GM18519 (cell line): ENCODE results near the gene RABAC1.

ENCODE experiments used
- ATAC-seq: cut with Tn5 transposase; IDR thresholded peaks from one replicate; pipeline ENCODE4 v1.9.1; 2021; ENCODE audit warnings: mild to moderate bottlenecking, moderate library complexity; ENCODE audit not compliant: unreplicated experiment, low FRiP score

The RABAC1 gene

DNA sequence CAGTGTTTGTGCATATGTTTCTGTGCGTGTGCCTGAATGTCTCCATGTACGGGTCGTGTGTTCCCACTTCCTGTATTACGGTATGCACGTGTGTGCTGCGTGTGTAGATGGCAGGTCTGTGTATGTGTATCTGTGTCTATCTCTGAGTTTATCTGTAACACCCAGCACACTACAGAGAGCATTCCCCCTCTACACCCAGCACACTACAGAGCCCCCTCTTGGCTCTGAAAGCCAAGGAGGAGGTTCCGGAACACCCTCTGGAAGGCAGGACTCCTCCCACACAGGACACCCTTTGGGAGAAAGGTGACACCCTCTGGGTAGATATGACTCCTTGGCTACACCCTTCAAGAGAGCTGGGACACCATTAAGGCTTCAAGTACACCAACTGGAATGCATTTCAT, 28.8 kb downstream of the RABAC1 start:
- ATAC-seq, result no peak

DNA sequence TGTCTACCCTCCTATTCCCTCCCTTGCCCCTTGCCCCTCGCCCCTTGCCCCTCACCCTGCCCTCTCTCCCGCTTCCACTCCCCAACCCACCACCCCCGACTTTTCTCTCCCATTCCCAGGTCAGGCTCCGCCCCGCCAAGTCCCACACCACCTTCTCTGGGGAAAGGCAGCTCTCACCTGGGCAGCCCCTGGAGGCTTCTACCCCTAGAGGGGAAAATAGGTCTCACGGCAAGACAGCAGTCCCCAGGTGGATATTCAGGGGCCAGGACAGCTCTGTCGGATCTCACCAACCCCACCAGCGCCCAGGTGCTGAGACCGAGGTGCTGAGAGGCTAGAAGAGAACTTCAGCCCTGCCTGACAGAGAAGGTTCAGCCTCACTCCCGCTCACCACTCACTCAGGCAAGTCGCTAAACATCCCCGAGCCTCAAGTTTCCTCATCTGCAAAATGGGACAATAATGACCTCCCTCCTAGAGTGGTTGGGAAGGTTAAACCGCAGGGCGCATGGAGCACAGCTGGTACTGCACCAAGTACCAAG, 29.5 kb downstream of the RABAC1 start:
- no peak for ATAC-seq

DNA sequence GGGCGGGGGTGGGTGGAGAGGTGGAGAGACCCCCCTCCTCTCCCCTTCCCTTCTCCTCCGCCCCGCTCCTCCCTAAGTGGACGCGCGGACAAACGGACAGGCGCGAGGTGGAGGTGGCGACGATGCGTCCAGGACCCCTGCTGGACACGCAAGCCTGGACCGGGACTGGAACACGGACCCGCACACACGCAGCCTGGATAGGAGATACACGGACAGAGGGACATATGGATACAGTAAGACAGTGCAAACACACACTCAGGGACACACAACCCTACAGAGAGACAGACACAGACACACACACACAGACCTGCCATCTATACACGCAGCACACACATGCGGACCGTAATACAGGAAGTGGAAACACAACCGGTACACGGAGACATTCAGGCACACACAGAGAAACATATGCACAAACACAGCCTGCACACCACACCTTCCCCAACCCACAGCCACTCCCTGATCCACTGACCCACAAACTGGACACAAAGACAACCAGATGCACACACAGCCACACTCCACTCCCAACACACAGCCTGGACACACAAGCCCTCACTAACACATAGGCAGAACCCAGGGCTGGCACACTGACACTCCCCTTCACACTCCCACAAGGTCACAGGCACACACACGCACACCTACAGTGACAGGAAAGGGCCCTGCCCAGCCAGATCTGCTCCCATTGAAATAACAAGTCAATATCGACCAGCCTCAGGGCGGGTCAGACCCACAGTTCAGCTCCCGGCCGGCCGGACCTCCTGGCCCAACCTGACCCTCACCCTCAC, 30.2 kb downstream of the RABAC1 start:
- ATAC-seq, result no peak

DNA sequence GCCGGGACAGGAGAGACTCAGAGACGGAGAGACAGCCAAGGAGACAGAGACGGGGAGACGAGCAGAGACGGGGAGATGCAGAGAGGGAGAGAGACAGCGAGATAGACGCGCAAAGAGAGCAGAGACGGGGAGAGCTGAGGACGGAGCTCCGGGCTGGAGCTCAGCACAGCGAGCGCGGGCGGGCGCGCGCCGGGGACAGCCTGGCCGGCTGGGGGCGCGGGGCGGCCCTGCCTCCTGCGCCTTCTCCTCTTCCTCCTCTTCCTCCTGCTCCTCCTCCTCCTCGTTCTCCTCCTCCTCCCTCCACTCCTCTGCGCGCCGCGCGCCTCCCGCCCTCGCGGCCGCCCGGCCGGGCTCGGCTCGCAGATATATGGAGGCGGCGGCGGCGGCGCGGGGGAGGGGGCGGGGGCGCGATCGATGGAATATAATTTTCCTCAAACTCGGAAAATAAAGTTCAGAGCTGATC, 30.9 kb downstream of the RABAC1 start, which contains the start of gene ERFL:
Gene ERFL (minus strand): TSS at position 229 of the 463 bp plus-strand sequence. CDS start 15,530 bp downstream, outside the sequence.
- no peak for ATAC-seq

DNA sequence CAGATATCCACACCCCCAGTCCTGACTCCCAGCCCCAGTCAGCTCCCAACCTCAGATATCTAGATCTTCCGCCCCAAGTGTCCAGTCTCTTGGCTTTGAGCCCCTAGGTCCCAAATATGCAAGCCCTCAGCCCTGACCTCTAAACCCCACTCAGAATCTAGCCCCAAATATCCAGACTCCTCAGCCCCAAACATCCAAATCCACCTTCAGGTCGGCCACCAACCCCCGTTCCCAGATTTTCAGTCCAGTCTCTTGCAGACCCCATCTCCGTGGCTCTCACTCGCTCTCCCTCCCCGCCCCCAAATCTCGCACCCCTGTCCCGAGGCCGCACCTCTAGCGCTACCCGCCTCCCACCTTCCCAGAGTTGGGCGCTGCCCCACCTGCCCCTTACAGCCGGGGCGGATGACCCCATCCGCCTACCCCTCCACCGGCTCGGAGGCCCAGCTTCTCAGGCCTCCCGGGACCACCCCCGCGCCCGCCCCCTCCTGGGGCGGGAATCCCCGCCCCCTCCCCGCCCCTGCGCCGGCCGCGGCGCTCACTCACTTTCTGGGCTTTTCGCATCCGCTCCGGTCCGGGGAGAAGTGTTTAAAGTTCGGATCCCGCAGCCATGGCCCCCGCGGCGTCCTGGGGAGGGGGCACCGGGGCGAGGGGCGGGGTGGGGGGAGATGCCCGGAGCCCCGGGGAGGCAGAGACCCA, 31.5 kb downstream of the RABAC1 start:
- ATAC-seq, result no peak

DNA sequence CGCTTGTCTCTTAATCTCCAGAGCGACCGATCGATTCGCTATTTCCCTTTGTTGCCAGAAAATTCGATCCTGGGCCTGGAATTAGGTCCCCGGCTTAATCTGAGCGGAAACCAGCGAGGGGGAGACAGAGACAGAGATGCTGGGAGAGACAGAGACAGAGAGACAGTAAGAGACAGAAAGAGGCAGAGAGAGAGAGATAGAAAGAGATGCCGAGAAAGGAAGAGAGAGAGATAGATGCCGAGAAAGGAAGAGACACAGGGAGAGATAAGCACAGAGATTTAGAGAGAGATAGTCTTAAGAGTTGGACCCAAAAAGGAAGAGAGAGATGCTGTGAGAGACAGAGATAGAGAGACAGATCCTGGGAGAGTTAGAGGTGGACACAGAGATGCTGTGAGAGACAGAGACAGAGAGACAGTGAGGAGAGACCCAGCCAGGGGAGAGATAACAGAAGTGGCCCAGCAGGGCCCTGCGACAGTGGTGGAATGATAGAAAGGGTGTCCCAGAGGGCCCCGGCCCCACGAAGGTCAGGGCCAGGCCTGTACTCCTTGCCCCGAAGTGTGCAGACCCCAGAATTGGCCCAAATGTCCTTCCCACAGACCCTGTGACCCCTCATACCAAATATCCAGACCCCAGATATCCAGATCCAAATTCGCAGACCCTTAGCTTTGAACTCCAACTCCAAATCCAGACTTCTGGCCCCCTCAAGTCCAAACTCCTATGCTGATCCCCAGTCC, 32.2 kb downstream of the RABAC1 start:
- no peak for ATAC-seq

DNA sequence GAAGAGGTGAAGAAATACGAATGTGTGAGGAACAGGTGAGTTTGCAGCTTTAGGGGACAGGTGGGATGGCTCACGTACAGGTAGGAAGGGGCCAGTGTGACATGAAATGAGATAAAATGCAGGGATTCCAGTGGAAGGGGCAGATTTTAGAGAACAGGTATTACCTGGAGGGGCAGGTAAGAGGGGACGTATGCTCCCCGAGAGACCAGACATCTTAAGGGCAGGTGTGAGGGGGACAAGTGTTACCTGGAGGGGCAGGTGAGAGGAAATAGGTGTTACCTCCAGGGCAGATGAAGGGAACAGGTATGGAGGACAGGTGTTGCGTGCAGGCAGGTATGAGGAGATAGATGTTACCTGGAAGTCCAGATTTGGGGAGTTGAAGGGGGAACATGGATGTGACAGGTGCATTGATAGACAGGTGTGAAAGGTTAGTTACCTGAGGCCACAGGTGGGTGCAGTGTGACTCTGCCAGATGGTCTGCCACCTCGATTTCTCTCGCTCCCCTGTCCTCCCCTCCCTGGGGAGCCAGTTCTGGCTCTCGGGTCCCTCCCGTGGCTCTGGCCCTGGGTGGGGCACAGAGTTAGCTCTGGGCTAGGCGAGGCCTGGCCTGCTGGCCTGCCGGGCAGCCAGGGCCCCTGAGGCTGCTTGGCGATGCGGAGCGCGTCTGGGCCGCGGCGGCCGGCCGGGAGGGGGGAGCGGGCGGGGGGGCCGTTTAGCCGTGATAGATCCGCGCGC, 32.9 kb downstream of the RABAC1 start:
- ATAC-seq, result no peak

DNA sequence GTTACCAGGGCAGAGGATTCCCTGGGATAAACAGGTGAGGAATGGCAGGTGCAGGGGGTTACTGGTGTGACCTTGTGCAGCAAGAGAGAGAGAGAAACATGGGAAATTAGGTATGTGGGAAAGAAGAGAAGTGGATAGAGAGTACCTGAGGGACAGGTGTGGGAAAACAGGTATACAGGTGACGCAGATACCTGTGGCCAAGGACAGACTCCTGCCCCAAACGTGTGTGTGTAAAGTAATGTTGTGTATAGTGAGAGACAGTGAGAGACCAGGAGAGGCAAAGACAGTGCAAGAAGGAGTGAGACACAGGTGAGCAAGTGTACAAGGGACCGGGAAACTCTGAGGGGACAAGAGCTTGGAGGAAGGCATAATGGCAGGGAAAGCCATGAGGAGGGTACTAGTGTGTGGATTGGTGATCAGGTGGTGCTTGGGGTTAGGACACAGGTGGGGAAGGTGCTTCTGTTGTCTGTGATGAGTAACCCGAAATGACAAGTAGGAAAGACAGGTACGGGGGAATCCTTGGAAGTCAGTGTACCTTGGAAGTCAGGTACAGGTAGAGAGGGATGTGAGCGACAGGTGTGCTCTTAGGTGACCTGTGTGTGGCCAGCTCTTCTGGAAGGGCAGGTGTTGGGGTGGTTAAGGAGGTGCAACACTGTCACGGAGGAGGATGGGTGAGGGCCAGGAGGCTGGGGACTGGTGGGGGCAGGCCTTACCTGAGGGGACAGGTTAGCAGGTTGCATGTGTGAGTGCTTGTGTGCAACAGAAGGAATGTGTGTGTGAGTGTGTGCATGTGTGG, 33.7 kb downstream of the RABAC1 start:
- no peak for ATAC-seq

DNA sequence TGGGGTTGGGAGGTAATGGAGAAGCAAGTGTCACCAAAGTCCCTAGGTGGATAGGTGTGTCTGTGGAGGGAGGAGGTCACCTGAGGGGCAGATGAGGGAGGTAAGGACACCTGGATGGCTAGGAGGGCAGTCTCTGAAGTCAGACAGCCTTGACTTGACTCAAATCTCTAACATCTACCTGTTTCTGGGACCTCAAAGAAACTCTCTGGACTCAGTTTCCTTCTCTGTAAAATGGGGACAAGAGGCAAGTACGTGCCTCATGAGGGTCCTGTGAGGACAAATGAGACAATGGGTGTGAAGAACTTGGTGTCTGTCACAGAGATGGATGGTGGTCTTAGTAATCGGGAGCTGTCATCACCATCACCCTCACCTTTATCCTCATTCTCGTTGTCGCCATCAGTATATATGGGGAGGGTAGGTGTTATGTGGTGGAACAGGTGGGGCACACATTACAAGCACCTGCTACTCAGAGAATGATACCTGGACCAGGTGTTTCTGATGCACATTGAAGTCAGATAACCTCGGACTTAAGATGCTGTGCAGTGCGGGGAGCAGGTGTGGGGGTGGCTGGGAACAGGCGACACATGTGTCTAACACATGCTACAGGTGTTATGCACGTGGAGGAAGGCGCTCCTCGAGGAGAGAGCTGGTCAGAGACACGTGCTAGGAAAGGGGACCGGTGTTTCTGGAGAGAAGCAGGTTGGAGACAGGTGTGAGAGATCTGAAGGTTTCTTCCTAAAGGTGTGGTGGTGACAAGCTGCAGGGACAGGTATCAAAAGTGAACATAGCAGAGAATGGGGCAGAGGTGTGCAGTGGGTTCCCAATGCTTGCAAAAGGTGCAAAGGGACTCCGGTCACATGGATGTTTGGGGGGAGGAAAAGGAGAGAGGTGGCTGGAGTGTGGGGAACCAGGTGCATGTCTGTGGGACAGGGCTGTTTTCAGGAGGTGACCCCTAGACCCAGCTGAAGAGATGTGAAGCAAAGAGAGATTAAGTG, 34.7 kb downstream of the RABAC1 start:
- no peak for ATAC-seq

DNA sequence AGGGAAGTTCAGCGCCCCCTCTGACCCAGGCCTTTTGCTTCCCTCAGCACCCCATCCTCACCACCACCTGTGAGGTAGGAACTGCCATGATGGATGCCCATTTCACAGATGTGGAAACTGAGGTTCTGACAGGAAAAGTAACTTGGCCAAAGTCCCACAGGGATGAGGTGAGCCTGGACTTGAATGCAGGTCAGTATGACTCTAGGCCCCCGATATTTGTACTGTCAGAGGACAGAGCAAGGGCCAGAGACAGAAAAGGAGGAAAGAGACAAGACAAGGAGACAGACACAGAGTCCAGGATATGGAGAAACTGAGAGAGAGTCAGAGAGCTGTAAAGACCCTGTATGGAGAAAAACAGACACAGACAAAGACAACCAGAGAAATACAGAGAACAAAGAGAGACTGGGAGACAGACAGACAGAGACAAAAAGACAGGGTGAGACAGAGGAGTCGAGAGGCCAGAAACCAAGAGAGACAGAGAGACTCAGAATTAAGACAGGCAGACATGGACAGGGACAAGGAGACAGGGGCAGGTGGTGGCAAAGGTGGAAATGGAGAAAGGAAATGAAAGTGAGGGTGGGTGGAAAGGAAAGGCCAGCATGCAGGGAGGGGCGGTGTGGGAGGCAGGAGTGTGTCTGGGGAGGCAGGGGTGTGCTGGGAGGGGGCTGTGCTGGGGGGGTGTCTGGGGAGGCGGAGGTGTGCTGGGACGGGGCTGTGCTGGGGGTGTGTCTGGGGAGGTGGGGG, 35.9 kb downstream of the RABAC1 start:
- ATAC-seq, result no peak

DNA sequence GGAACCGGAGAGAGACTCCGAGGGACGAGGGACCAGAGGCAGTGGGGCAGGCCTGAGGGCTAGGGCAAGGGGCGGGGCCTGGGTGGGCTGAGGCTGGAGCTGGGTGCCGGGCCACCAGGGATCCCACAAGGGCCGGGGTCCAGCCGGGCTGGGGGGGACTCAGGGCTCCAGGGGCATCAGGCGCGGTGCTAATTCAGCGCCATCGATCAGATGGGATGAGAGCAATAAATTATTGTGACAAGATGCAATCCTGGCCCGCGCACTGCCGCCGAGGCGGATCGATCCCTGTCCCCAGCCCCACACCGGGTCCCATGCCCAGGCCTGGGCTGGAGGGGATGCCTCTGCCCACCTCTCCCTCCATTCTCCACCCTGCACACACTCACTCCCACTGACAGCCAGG, 36.5 kb downstream of the RABAC1 start:
- no peak for ATAC-seq

DNA sequence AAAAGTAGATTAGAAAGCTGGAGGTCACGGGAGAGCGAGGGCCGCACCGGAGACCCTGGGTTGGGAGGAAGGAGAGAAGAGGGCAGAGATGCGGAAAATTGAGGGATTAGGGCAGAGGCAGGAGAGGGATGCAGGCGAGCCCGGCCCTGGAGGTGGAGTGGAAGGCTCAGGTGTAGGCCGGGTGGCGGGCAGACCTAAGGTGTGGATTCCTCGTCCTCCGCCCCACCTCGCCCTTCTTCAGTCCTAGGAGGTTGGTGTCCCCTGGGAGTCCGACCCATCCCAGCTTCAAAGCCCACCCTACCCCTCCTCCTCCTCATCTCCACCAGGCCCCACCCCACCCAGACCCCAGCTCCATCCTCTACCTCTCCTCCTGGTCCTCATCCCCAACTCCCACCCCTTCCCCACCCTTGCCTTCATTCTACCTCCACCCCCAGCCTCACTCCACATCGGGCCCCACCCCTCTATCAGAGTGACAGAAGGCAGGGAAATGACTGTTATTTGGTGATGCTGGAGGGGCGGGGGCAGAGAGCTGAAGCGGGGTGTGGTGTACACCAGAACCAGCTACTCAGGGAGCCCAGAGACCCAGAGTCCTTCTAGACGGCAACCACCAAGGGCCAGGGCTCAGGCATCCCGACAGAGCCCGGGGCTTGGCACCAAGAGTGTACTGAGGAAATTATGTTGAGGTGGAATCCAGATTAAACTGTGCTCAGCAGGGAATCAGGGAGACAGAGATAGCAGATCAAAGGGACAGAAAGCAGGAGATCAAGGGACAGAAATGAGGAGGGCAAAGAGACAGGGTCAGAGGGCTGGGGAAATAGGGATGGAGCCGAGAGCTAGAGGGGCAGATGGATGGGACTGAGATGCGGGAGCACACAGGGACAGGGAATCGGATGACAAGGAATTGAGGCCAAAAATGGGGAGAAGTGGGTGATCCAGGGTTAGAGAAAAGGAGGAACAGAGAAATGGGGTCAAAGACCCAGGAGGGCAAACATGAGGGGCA, 37.2 kb downstream of the RABAC1 start:
- no peak for ATAC-seq

DNA sequence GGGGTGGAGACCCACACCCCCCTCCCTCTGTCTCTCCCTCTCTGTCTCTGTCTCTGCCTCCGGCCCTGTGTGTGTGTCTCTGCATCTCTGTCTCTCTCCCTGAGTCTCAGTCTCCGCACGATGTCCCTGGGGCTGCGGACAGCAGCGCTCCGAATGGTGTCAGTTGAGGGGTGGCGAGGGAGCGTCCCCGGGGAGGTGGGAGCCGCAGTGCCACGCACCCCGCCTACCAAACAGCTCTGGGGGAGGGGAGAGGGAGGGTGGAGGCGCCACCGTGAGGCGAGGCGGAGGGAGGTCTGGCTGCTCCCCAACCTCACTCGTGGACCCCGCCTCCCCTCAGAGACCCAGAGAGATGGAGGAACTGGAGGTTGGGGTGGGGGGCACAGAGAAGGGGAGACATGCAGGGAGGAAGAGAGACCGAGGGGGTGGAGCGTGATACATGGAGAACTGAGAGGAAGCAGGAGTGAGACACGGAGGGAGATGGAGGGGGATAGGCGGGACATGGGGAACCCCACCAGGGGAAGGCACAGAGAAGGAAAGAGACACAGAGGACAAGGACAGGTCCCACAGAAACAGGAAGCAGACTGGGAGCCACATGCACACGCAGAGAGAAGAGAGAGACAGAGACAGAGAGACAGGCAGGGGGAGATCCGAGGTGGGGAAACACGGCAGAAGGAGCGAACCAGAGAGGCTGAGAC, 38.1 kb downstream of the RABAC1 start:
- ATAC-seq, result no peak

DNA sequence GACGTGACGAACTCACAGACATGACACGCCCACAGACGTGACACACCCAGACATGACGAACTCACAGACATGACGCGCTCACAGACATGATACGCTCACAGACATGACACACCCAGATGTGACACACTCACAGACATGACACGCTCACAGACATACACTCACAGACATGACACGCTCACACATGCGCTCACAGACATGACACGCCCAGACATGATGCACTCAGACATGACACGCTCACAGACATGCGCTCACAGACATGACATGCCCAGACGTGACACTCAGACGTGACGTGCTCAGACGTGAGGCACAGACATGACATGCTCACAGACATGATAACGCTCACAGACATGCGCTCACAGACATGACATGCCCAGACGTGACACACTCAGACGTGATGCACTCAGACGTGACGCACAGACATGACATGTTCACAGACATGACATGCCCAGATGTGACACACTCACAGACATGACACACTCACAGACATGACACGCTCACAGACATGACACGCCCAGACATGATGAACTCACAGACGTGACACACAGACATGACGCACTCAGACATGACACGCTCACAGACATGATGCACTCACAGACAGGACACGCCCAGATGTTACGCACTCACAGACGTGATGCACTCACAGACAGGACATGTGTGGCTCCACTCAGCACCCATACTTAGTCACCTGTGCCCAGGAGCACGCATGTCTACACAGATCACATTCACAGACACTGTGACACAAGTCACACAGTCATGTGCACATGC, 39.0 kb downstream of the RABAC1 start:
- ATAC-seq, result no peak

DNA sequence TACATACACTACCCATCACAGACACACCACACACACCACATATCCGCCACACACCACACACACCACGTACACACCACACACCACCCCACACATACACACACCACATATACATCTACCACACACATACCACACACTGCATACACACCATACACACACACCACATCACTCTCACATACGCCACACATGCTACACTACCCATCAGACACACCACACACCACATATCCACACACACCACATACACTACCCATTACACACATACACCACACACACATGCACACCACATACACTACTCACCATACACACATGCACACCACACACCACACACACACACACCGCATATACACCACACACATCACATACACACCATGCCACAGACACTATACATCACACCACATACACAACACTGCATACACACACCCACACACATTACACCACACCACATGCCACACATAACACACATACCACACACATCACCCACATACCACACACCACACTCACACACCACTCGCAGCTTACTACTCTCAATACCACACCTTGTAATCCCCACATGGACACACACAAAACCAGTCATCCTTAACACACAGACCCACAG, 40.4 kb downstream of the RABAC1 start:
- ATAC-seq, result no peak
